ENCODE results near the gene RPS3A. TPM values are rescaled to one million over a fixed set of nuclear protein-coding genes. Genes with fewer than 3 reads are reported as not detected.
A peak's percentile ranks its signal among the peaks of the same experiment; 100 is the strongest.

RPS3A gene
- total and polyA plus RNA-seq, 9 of the 15 experiments (the other 6 are each of a cell fraction or from before 2014, with no cell fraction given) = 2,102 to 5,488 (median 3,554) TPM

DNA sequence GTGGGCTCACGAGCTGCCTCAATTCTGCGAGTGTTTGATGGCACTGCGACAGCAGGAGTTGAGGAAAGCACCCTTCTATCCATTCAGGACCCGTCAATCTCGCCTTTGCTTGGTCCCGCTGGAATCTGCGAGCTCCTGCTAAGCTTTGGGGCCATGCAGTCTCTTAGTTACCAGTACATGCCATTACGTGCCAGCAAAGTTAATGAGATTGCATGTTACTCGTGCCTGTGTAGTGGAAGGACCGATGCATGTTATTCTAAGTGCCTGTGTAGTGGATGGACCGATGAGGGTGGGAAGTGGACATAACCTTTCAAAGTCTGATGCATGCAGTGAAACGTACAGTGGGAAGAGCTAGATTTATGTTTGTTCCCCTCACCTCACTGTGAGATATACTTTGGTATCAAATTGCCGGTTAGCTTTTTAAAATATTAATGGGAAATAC is 569 bp downstream of the RPS3A start (continued):
- TF ChIP-seq ZNF583 (CRISPR knock-in tag; IDR thresholded peaks at IDR 0.05) (no peak), SP2 (IDR thresholded peaks at IDR 0.05; ENCODE audit: extremely low read depth, low read depth, low read length, poor library complexity, severe bottlenecking) (no peak), HDAC1 (IDR thresholded peaks at IDR 0.05) (no peak), E2F3 (CRISPR knock-in tag; IDR thresholded peaks at IDR 0.05) (no peak), ZNF384 (IDR thresholded peaks at IDR 0.05; ENCODE audit: low read depth, low read length) (no peak), CHD1 (IDR thresholded peaks at IDR 0.05; ENCODE audit: low read length) (peak; percentile 72), NCOA4 (IDR thresholded peaks at IDR 0.05; ENCODE audit: partially characterized antibody) (no peak), HMGXB4 (CRISPR knock-in tag; IDR thresholded peaks at IDR 0.05) (peak; percentile 19), RCOR1 (IDR thresholded peaks at IDR 0.05; ENCODE audit: borderline replicate concordance in 1 of 2, low read depth in 2 of 2, low read length in 2 of 2) (no peak), NCOR1 (IDR thresholded peaks at IDR 0.05) (no peak), MEF2A (IDR thresholded peaks at IDR 0.05; ENCODE audit: control insufficient read depth, low read depth, low read length) (no peak)
- TF ChIP-seq, protein P1, sequence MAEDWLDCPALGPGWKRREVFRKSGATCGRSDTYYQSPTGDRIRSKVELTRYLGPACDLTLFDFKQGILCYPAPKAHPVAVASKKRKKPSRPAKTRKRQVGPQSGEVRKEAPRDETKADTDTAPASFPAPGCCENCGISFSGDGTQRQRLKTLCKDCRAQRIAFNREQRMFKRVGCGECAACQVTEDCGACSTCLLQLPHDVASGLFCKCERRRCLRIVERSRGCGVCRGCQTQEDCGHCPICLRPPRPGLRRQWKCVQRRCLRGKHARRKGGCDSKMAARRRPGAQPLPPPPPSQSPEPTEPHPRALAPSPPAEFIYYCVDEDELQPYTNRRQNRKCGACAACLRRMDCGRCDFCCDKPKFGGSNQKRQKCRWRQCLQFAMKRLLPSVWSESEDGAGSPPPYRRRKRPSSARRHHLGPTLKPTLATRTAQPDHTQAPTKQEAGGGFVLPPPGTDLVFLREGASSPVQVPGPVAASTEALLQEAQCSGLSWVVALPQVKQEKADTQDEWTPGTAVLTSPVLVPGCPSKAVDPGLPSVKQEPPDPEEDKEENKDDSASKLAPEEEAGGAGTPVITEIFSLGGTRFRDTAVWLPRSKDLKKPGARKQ (CRISPR knock-in tag; IDR thresholded peaks at IDR 0.05) = no peak
- TF ChIP-seq, protein P2, sequence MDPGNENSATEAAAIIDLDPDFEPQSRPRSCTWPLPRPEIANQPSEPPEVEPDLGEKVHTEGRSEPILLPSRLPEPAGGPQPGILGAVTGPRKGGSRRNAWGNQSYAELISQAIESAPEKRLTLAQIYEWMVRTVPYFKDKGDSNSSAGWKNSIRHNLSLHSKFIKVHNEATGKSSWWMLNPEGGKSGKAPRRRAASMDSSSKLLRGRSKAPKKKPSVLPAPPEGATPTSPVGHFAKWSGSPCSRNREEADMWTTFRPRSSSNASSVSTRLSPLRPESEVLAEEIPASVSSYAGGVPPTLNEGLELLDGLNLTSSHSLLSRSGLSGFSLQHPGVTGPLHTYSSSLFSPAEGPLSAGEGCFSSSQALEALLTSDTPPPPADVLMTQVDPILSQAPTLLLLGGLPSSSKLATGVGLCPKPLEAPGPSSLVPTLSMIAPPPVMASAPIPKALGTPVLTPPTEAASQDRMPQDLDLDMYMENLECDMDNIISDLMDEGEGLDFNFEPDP (CRISPR knock-in tag; IDR thresholded peaks at IDR 0.05) = peak; percentile 60; the same call in 1 of the 2 replicates
- TF ChIP-seq, protein P3, sequence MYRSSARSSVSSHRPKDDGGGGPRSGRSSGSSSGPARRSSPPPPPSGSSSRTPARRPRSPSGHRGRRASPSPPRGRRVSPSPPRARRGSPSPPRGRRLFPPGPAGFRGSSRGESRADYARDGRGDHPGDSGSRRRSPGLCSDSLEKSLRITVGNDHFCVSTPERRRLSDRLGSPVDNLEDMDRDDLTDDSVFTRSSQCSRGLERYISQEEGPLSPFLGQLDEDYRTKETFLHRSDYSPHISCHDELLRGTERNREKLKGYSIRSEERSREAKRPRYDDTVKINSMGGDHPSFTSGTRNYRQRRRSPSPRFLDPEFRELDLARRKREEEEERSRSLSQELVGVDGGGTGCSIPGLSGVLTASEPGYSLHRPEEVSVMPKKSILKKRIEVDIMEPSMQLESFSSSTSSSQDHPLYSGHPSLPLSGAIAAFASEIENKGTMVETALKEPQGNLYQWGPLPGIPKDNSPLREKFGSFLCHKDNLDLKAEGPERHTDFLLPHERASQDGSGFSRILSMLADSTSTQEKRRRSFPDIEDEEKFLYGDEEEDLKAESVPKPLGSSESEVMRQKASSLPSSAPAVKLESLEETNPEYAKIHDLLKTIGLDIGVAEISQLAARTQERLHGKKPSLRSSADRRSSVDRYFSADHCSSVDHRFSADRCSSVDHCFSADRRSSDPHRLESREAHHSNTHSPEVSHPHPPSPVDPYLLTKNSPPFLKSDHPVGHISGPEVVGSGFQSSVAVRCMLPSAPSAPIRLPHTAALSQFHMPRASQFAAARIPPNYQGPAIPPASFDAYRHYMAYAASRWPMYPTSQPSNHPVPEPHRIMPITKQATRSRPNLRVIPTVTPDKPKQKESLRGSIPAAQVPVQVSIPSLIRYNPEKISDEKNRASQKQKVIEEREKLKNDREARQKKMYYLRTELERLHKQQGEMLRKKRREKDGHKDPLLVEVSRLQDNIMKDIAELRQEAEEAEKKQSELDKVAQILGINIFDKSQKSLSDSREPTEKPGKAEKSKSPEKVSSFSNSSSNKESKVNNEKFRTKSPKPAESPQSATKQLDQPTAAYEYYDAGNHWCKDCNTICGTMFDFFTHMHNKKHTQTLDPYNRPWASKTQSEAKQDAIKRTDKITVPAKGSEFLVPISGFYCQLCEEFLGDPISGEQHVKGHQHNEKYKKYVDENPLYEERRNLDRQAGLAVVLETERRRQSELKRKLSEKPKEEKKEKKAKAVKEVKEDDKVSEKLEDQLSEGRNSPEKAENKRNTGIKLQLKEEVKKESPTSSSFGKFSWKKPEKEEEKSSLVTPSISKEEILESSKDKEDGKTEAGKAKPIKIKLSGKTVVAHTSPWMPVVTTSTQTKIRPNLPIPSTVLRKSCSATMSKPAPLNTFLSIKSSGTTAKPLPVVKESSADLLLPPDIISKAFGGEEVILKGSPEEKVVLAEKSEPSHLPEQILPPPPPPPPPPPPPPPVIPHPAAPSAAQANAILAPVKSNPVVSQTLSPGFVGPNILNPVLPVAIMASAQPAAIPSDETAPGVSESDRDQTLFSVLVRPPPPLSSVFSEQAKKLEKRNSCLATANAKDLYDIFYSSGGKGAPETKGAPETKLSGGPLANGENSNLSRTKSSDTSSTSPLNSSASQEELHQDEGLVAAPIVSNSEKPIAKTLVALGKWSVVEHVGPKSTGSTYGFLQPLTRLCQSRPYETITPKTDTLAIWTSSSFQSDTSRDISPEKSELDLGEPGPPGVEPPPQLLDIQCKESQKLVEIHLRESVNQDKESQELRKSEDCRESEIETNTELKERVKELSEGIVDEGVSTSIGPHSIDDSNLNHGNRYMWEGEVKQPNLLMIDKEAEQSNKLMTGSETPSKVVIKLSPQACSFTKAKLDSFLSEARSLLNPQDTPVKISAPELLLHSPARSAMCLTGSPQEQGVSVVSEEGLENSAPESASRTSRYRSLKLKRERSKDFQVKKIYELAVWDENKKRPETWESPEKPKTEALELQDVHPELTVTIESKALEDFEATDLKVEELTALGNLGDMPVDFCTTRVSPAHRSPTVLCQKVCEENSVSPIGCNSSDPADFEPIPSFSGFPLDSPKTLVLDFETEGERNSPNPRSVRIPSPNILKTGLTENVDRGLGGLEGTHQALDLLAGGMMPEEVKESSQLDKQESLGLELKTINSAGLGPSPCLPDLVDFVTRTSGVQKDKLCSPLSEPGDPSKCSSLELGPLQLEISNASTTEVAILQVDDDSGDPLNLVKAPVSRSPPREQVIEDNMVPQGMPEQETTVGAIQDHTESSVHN (IDR thresholded peaks at IDR 0.05; ENCODE audit: borderline replicate concordance in 1 of 2, low read depth in 1 of 2) = no peak
